Measurements from ENCODE around the gene AGBL1.

GRCh38 chr15:87045746-87046145 is 966.1 kb downstream of the AGBL1 start:
- TF ChIP-seq CTCF (IDR thresholded peaks at IDR 0.05; ENCODE audit: extremely low read depth in 1 of 2, insufficient read depth in 1 of 2, low read depth in 1 of 2, low read length in 2 of 2) (no peak), EZH2 (IDR thresholded peaks at IDR 0.05; ENCODE audit: borderline replicate concordance, low read depth, low read length, severe bottlenecking) (no peak), JUN (IDR thresholded peaks at IDR 0.05; ENCODE audit: borderline replicate concordance, insufficient read depth, insufficient read length, low read depth) (no peak)

Measured in endothelial cell of umbilical vein (primary cell).